ENCODE measurements around the gene SORCS2.

SORCS2 gene

DNA sequence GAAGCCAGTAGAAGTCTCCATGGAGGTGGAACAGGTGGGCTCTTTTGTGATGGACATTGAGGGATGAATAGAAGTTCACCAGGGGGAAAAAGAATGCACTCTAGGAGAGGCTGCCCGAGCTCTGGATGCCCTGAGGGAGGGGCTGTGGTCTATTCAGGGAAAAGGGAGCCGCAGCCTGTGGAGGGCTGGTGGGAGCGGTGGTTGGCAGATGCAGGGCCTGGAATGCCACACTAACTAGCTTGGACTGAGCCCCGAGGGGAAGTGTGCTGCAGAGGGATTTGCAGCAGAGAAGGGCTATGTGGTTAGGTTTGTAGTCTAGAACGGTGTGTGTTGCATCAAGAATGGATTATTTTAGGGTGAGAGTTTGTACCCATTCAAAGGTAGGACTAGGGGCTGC is 271.9 kb downstream of the SORCS2 start:
- DNase-seq = no peak

DNA sequence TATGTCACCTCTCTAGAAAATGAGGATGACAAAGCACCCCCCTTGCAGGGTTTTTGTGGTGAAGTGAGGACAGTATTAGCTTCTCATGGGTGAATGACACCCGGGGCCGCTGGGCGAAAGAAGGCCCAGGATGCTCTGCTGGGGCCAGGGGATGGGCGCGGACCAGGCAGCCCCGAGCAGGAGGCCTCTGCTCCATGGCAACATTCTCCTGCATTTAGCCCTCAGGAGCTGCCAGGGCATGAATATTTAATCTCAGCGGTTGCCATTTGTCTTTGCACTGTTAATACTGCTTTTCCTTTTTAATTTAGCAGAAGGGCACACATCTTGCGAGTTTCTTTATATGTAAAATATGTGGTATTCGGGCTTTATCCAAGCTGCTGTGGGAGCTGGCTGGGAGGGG is 272.7 kb downstream of the SORCS2 start:
- DNase-seq = no peak

DNA sequence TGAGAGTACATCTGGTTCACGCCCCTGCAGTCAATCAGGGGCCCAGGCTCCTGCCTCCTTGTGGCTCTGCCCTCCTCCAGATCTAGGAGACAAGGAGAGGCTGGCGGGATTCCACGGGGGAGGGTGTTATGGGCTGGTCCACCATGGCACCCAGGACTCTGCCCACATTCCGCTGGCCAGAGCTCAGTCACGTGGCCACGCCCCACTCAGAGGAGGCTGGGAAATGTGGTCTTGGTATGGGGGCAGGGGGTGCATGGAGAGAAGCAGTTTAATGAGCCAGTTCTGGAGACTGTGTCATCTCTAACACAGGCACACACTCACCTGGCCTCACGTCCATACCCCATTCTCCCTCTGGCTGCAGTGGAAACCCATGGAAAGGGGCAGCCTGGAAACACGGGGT is 273.9 kb downstream of the SORCS2 start:
- DNase-seq = no peak

DNA sequence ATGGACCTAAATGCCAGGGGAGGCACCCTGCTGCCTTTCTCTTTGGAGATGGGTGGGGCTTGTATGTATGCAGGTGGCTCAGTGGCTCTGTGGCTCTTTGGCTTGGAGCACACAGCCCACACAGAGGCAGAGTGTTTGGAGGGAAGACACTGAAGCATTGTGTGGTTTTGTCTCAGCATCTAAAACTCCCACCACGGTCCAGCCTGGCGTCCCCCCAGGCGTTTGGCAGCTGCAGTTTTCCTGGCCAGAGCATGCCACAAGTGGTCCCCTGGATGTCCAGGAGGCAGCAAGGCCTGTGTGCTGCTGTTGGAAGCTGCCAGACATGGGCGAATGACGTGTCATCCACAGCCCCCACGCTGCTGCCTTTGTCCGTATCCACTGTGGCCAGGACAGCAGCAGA is 274.6 kb downstream of the SORCS2 start:
- DNase-seq = no peak

DNA sequence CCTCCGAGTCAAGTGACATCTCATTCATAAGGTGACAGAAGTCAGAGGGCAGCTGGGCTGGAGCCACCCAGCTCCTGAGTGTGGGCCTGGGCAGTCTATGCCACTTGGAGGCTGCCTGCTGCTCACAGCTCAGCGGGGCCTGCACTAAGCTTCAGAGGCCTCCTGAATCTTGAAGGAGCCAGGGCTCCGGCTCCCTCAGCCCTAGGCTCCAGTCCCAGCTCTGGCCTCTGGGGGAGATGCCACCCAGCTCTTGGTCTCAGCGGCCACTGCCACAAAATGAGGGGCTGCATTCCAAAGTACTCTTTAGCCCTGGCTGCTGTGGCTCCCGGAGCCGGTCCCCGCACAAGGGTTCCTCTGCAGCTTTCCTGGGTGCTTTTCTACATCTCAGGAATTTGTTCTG is 275.1 kb downstream of the SORCS2 start:
- DNase-seq = no peak

DNA sequence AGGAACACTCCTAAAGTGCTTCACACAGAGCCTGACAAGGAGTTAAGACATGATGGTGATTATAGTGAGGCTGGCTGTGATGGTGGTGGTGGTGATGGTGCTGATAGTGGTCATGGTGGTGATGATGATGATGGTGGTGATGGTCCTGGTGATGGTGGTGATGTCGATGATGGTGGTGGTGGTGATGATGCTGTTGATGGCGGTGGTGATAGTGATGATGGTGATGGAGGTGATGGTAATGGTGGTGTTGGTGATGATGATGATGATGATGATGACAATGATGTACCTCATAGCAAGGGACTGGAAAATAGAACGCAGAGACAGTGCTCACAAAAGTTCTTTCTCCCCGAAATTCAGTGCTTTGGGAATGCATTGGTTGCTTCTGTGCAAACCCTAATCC is 276.7 kb downstream of the SORCS2 start:
- DNase-seq = no peak

DNA sequence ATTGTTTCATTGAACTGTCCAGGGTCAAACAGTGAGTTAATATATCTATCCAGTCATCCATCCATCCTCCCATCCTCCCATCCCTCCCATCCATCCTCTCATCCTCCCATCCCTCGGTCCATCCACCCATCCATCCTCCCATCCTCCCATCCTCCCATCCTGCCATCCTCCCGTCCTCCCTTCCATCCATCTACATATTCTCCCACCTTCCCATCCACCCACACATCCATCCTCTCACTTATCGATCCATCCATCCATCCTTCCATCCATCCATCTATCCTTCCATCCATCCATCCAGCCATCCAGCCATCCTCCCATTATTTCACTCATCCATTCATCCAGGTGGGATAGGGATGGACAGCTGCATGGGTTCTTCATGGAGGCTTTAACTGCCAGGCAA is 277.8 kb downstream of the SORCS2 start:
- no peak for DNase-seq

DNA sequence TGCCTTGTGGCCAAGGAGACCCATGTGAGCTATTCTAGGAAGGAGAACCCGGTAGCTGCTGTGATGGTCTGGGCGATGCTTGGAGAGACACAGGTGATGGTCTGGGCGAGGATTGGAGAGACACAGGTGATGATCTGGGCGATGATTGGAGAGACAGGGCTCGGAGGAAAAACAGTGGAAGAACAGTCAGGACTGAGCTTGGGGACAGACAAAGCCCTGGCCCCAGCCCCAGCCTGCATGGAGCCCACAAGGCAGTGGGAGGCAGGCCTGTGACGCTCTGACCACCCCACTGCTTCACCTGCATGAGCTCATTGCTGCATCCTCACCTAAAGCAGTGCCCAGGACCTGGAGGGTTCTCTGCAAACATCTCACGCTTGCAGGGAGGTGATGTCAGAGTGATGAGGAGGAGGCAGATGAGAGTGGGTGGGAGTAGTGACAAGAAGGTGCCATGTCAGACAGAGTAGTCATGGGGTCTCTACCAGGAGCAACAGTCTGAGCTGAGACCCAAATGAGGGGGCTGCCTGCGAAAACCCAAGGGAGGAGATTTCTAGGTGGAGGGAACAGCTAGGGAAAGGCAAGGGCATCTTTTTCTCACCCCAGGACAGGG is 278.3 kb downstream of the SORCS2 start:
- DNase-seq = no peak

DNA sequence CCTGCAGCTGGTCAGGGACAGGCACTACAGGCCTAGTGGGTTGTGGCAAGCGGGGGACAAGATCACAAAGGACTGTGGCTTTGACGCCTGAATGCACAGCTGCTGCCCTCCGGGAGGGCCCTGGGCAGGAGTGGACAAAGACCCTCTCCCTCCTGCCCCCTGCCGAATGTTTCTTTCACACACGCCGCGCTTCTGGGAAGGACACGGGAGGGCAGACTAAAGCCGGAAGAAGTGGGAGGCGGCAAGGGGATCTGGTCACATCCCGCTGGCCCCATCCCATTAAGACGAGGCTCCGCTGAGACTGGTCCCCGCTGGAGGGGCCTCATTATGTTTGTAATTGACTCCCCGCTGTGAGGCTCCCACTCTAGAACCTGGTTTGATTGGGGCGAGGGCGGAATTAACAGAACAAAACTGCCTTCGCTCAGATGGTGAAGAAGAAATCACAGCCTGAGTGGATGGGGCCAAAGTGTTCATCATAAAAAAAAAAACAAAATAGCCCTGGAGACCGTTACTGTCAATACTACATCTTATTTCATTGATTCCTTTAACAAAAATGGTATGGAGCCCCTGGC is 280.2 kb downstream of the SORCS2 start:
- DNase-seq = no peak

DNA sequence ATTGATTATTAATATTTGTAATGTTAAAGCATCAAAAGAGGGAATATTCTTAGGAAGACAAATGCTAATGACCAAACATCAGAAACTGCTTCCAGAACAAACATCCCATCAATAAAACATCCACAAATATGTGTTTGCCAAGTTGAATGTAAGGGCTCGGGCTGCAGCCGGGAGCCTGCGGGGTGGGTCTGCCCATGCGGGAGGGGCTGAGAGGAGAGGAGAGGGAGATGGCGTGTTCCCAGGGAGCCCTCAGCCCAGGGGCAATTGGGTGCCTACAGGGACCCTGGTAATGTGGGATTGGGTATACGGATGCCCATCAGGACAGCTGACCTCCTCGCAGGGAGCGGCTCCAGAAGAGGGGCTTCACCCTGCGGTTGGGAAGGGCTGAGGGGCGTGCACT is 280.7 kb downstream of the SORCS2 start:
- DNase-seq = no peak

DNA sequence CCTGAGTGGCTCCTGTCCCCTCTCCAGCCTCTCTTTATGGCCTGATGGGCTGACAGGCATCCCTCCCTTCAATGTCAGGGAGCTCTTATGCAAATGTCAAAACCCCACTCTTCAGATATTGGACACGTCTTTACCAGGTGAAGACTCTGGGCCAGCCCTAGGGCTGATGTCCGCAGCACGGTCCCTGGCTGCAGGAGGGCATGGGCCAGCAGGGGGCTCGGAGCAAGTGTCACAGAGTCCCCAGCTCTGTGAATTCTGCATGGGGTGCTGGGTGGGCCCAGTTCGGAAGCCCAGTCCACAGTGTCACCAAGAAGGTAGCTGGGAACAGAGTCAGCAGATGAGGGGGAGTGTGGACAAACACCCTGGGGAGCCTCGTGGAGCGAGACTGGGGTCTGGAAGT is 282.0 kb downstream of the SORCS2 start:
- no peak for DNase-seq

DNA sequence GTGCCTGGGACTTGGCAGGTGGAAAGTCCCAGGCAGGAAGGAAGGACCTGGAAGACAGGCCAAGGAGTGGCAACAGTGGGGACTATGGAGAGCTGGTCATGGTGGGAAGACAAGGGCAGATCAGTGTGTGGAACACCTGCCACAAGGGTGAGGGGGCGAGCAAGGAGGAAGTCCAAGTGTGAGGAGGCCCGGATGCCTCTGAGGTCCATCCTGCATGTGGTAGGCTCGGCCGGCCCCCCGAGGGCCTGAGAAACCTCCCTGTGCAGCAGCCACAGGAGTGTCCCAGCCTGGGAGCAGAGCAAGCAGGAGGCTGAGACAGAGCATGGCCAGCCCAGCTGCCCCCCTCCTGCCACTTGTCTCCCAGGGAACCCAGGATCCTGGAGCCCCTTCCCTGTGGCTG is 282.9 kb downstream of the SORCS2 start:
- no peak for DNase-seq

DNA sequence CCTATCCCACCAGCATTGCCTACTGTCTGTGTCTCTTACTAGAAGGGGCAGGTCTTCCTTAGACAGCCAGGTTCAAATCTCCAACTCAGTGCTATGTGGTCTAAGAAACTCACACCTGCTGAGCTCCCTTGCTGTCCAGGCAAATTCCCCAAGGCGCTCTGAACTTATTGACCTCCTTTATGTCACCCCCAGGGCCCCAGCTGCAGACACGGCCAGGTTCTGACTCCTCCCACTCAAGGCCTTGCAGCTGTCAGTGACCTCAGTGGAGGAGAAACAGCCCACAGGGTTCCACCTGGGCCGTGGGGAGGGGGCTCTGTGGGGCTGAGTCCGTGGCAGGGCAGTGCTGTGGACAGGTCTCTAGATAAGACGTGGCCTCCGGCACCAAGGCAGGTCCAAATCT is 284.5 kb downstream of the SORCS2 start:
- DNase-seq = no peak

DNA sequence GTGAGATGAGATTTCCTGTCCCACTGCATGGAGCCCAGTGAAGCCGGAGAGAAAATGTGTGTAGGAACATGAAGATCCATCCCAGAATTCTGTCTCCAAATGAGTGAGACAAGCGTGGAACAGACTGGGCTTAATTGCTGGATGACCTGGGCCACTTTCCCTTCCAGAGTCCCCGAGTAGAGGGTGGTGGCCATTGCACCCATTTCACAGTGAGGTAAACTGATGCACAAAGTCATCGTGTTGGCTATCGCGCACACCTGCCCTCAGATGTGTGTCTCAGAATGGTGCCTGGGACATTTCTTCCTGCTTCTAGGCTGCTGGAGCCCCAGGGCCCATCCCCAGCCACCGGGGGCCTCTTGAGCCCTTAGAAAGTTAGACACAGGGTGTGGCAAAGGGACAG is 285.4 kb downstream of the SORCS2 start:
- no peak for DNase-seq

DNA sequence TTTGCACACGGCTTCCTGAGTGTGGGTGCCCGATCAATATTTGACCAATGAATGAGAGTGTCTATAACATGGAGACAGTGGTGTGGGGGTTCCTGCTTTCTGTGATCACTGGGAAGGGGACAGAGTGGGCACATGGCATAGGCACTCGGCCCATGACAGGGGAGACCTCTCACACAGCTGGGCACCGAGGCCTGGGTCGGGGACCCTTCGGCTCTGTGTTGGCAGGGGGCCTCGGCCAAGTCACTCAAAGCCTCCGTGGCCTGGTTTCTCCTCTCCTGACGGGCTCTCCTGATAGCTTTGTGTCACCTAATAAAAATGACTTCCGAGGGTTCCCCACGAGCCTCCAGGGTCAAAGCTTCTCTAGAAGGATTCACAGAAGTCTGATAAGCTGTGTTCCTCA is 286.3 kb downstream of the SORCS2 start:
- DNase-seq = no peak

DNA sequence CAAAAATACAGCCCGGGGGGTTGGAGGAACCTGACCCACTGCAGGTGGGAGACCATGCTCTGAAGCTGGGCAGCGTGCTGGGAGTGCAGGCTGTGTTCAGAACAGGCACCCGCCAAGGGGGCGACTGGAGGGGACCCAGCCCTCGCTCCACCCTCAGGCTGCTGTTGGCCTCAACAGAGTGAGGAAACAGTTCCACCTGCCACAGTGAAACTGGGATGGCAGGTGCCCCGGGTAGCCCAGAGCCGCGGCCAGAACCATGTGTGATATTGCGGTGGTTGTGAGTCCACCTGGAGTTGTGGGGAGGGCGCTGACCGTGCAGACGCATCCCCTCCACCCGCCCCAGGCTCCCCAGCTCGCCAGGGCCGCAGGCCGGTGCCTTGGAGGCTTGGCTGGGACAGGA is 288.1 kb downstream of the SORCS2 start:
- DNase-seq = no peak

DNA sequence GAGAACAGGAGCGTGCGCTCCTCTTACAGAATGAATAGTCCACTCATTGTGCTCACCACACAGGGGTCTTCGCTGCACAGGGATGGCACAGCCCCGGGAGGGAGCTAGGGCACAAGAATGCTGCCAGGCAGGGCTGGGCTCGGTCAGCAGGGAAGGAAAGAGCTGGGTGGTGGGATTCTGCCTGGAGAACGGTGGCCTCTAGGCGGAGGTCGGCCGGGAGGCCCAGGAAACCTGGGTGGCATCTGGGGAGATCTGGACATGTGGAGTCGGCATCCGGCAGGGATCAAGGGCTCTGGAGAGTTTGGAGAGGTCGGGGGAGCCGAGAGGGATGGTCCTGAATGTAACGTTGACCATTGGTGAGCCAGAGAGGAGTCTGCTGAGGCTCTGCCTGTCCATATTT is 288.9 kb downstream of the SORCS2 start:
- no peak for DNase-seq

DNA sequence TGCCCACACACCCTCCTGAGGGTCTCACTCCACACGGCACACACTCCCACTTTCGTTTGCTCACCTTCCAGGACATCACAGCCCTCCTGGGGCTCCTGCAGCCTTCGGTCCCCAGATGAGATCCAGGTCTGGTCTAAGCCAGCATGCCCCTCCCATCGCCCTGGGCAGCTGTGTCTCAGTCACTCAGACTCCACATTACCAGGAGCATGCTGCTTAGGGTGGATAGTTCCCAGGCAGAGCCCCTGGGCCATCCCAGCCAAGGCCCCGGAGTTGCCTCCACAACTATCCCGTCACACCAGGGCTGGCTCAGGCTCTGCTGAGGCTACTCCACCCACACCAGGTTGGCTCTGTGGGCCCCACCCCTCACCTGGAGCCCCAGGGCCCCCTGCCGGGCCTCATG is 292.8 kb downstream of the SORCS2 start:
- no peak for DNase-seq

DNA sequence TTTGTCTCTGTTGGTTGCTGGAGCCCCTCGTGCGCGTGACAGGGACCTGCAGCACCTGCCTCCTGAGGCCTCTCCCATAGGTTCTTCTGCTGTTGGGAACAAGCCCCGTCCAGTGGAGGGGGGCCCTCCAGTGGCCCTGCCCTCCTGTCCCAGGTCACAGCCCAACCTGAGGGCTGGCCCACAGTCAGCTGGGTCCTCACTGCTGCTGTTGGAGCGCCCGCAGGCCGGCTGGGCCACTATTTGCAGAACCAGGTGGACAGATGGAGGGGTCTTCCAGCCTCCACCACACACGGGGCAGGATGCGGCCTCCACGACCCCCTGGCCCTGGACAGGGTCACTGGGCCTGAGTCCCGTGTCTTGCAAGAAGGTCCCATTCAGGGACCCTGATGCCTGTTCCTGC is 293.8 kb downstream of the SORCS2 start:
- no peak for DNase-seq

DNA sequence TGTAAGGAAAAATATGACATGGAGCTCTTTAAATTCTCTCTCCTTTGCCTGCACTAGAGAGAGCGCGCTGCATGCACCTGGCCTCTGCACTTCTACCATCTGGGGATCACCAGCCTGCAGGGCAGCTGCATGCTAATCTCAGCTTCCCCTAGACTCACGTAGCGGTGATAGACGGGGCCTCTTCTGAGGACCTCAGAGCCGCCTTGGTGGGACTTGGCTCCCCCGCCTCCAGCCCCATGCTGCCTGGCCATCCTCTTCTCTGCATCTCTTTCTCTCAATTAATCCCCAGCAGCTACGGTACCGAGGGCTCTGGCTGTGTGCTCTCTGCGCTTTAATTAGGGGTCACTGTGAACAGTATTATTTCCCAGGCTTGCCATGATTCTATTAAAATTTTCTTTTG is 295.2 kb downstream of the SORCS2 start:
- no peak for DNase-seq

DNA sequence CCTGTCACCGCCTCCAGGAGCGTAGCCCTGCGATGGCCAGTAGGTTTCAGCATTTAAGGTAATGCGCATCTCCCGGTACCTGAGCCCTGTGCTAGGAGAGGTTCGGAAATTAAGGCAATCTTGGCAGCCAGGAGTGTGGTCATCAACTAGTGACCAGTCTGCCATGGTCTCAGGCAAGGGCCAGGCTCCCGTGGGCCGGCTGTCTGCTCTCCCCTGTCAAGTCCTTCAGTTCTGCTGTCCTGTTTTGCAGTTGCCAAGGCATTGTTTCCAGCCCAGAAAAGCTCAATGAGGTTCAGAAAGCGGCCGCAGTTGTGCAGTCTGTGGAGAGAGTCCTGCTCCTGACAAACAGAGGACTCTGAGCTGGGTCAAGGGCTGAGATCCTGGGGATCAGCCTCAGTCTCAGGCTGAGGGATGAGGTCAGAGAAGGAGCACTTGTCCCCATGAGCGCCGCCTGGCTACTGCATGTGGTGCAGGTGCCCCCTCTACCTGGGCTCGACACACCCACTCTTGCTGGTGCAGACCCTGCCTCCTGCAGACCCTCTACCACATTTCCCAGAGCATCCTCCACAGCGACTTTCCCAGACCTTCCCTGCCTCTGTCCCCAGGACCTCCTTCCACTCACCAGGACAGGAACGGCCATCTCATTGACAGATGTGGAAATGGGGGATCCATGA is 295.8 kb downstream of the SORCS2 start:
- DNase-seq = no peak

DNA sequence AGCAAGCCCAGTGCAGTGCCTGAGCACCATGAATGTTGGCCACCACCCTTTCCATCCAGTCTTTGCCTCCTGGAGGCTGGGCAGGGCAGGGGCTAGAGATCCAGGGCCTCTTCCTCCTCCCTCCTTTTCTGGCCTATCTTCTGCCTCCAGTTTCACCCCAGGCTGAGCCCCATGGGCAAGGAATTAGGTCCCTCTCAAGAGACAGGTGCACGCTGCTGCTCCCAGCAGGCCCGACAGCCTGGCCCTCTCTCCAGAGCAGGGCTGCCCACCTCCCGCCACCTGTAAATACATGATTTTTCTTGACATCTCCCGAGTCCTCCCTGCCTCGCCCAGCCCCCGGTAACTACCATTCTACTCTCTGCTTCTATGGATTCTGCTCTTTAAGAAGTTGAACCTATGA is 299.6 kb downstream of the SORCS2 start:
- no peak for DNase-seq

DNA sequence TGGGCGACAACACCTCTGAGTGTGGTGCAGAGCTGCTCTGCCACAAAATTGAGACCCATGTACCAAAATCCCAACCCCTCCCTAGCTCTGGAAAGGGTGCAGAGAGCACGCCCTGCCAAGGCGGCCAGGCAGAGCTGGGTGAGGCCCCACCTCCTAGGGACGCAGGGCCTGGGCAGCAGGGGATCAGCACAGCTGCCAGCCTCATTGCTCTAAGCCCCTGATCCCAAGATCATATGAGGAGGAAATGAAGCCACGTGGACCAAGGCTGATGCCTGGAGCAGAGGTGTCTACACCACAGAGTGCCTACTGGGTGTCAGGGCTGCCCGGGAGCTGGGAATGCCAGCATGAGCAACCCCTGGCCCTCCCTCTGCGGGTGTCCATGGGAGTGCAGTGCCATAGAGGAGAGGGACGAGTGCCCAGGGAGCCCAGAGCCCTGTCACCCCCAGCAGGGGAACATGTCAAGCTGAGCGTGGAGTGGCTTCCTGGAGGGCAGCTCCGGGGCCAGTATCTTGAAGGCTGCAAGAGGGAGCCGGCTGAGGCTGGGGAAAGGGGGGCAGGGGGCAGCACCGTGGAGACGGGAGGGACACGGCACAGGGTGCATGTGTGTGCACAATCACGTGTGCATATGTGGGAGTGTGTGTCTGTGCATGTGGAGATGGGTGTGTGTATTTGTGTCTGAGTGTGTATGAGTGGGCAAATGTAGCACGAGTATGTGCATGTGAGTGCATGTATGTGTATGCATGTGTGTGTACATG is 306.3 kb downstream of the SORCS2 start:
- DNase-seq = no peak

DNA sequence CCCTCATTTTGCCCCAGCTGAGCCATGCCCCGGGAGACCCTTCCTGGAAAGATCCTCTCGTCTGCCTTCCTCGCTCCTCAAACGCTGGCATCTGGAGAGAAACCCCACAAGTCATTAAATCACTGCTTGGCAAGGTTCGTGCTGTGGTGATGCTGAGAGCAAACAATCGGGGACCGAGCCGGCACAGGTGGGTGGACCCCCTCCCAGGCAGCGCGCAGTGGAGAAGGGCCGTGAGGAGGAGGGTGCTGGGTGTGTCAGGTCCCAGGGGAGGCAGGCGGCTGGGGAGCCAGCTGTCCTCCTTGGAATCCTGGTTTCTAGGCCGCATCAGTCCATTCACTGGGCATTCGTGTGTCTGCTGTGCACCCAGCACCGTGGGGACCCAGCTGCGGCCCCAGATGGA is 307.3 kb downstream of the SORCS2 start:
- DNase-seq = no peak
